ENCODE measurements around the gene IP6K3.

Gene IP6K3

DNA sequence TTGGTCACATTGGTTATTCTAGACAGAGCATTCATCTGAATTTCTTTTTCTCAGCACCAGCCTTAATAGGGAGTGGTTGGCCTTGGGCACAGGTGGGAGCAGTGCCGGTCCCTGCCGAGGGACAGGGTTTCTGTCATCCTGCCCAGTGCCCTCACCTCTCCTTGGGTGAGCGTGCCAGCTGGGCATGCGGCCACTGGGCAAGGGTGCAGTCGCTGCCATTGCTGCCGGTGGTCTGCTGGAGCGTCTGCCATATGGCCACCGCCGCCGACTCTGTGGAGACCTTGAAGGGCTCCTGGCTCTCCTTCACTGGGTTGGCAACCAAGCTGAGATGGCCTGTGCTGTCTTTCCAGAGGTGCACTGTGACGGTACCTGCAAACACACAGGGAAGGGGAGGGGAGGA lies 18.8 kb downstream of the IP6K3 start:
- DNase-seq (ENCODE audit: low read depth in 1 of 2, low spot score in 1 of 2) = no peak
- TF ChIP-seq SPI1 (IDR thresholded peaks at IDR 0.05; ENCODE audit: borderline replicate concordance, low read depth) (no peak), CTCF (IDR thresholded peaks at IDR 0.05; ENCODE audit: insufficient read depth, low read length) (no peak), REST (IDR thresholded peaks at IDR 0.05; ENCODE audit: insufficient replicate concordance, low read depth) (no peak), POLR2AphosphoS5 (IDR thresholded peaks at IDR 0.05; ENCODE audit: low read depth) (no peak), GABPA (IDR thresholded peaks at IDR 0.05; ENCODE audit: low read depth) (no peak)
- Histone ChIP-seq H3K27me3 (ENCODE audit: insufficient read depth, poor library complexity, severe bottlenecking) (peaks cover 3% of the 10 kb centered on the region), H3K27ac (replicated peaks) (no peak overlapping the region), H3K4me3 (replicated peaks; ENCODE audit: insufficient read depth, low read length) (no peak overlapping the region)

GRCh38 chr6:33727126-33727525 lies 19.6 kb downstream of the IP6K3 start:
- Histone ChIP-seq H3K27ac (replicated peaks) (no peak overlapping the region), H3K4me3 (replicated peaks; ENCODE audit: insufficient read depth, low read length) (no peak overlapping the region), H3K27me3 (ENCODE audit: insufficient read depth, poor library complexity, severe bottlenecking) (peaks cover 3% of the 10 kb centered on the region)
- TF ChIP-seq SPI1 (IDR thresholded peaks at IDR 0.05; ENCODE audit: borderline replicate concordance, low read depth) = no peak
- no peak for TF ChIP-seq GABPA (IDR thresholded peaks at IDR 0.05; ENCODE audit: low read depth)
- no peak for TF ChIP-seq REST (IDR thresholded peaks at IDR 0.05; ENCODE audit: insufficient replicate concordance, low read depth)
- no peak for TF ChIP-seq CTCF (IDR thresholded peaks at IDR 0.05; ENCODE audit: insufficient read depth, low read length)
- TF ChIP-seq POLR2AphosphoS5 (IDR thresholded peaks at IDR 0.05; ENCODE audit: low read depth) = no peak
- no peak for DNase-seq (ENCODE audit: low read depth in 1 of 2, low spot score in 1 of 2)

- peaks cover 5% of the 10 kb centered on the region for H3K27me3 ChIP-seq (ENCODE audit: insufficient read depth, poor library complexity, severe bottlenecking)
- TF ChIP-seq POLR2AphosphoS5 (IDR thresholded peaks at IDR 0.05; ENCODE audit: low read depth) = no peak
- TF ChIP-seq SPI1 (IDR thresholded peaks at IDR 0.05; ENCODE audit: borderline replicate concordance, low read depth) = no peak
- TF ChIP-seq REST (IDR thresholded peaks at IDR 0.05; ENCODE audit: insufficient replicate concordance, low read depth) = no peak
- no peak for TF ChIP-seq CTCF (IDR thresholded peaks at IDR 0.05; ENCODE audit: insufficient read depth, low read length)
- TF ChIP-seq GABPA (IDR thresholded peaks at IDR 0.05; ENCODE audit: low read depth) = no peak
- no peak overlapping the region for H3K27ac ChIP-seq (replicated peaks)
- DNase-seq (ENCODE audit: low read depth in 1 of 2, low spot score in 1 of 2) = no peak
- H3K4me3 ChIP-seq (replicated peaks; ENCODE audit: insufficient read depth, low read length) = no peak overlapping the region
Observed at GRCh38 chr6:33726696-33727095, 20.0 kb downstream of the IP6K3 start.

Measured in HL-60 (cell line).